Measurements from ENCODE around the gene TMEM74B.
"Not testable (repeated sequence)": the region's sequence is repeated elsewhere in the genome, so short reads cannot be mapped to it uniquely, and the experiment has no call there.

TMEM74B gene

GRCh38 chr20:1184638-1185315 is at the start of gene TMEM74B:
TSS of gene TMEM74B (minus strand) at chr20:1184981. CDS start at chr20:1183801, 1,180 bp downstream.
- peak within 1 kb of the TSS; percentile 29; the same call in 1 of the 2 replicates for H3K4me3 ChIP-seq (ENCODE audit: low read depth, low read length)
- no peak for TF ChIP-seq CTCF (IDR thresholded peaks at IDR 0.05; ENCODE audit: low read depth, low read length)

GRCh38 chr20:1232286-1233111 is 47.7 kb upstream of the TMEM74B start:
- TF ChIP-seq CTCF (IDR thresholded peaks at IDR 0.05; ENCODE audit: low read depth, low read length): no peak
- no peak overlapping the region for H3K4me3 ChIP-seq (ENCODE audit: low read depth, low read length)

- H3K4me3 ChIP-seq (ENCODE audit: low read depth, low read length): no peak overlapping the region
- no peak for TF ChIP-seq CTCF (IDR thresholded peaks at IDR 0.05; ENCODE audit: low read depth, low read length)
These were observed 44.8 kb upstream of the TMEM74B start for GRCh38 chr20:1229541-1229940.

- TF ChIP-seq CTCF (IDR thresholded peaks at IDR 0.05; ENCODE audit: low read depth, low read length): no peak
- peak within 1 kb of the TSS; percentile 84 for H3K4me3 ChIP-seq (ENCODE audit: low read depth, low read length)
These were observed 41.2 kb upstream of the TMEM74B start, which contains the start of gene RAD21L1 for GRCh38 chr20:1225783-1226654. TSS of gene RAD21L1 (plus strand) at chr20:1226044. CDS start at chr20:1228454, 2,410 bp downstream.

GRCh38 chr20:1225263-1225782 is 40.5 kb upstream of the TMEM74B start:
- H3K4me3 ChIP-seq (ENCODE audit: low read depth, low read length): peak overlapping the region; percentile 55
- TF ChIP-seq CTCF (IDR thresholded peaks at IDR 0.05; ENCODE audit: low read depth, low read length): no peak

- no peak overlapping the region for H3K4me3 ChIP-seq (ENCODE audit: low read depth, low read length)
- TF ChIP-seq CTCF (IDR thresholded peaks at IDR 0.05; ENCODE audit: low read depth, low read length): no peak
These were observed 39.6 kb upstream of the TMEM74B start for GRCh38 chr20:1224205-1224890.

GRCh38 chr20:1222750-1223149 is 38.0 kb upstream of the TMEM74B start:
- not testable (repeated sequence) for H3K4me3 ChIP-seq (ENCODE audit: low read depth, low read length)

GRCh38 chr20:1216527-1217427 is 32.0 kb upstream of the TMEM74B start:
- H3K4me3 ChIP-seq (ENCODE audit: low read depth, low read length): not testable (repeated sequence)

Data from WI38 (cell line).